Thyroid gland (tissue), 4 donors: ENCODE results near the gene MAS1. TPM values are rescaled to one million over a fixed set of nuclear protein-coding genes. Genes with fewer than 3 reads are reported as not detected.

Experiments used
- DNase-seq, 2 donors: peaks; one replicate each; pipeline ENCODE4 v3.0.0-alpha.2; 2019
- H3K27ac ChIP-seq, 3 donors: fragments of 200-600 bp; sonication (generic); 1 replicate in 2 of 3; 2 replicates in 1 of 3; pipeline ENCODE4 v1.5.1; 2016 to 2019; ENCODE audit warnings: mild to moderate bottlenecking in 1 of 3, moderate library complexity in 1 of 3
- H3K27me3 ChIP-seq: fragments of 200-600 bp; sonication (generic); one replicate; pipeline ENCODE4 v1.5.1; 2019
- H3K36me3 ChIP-seq, 2 donors: fragments of 200-600 bp; sonication (generic); one replicate each; pipeline ENCODE4 v1.5.1; 2016 to 2019
- H3K4me1 ChIP-seq, 2 donors: fragments of 200-600 bp; sonication (generic); one replicate each; pipeline ENCODE4 v1.5.1; 2017 to 2019
- H3K4me3 ChIP-seq, 3 donors: fragments of 200-600 bp; sonication (generic); replicated peaks in 1 of 3; 1 replicate in 2 of 3; 2 replicates in 1 of 3; pipeline ENCODE4 v1.5.1; 2016; ENCODE audit warnings: mild to moderate bottlenecking in 1 of 3
- H3K9me3 ChIP-seq: fragments of 200-600 bp; sonication (generic); one replicate; pipeline ENCODE4 v1.5.1; 2017
- CTCF ChIP-seq, 6 experiments: fragments of 200-600 bp in 3 of 6; fragments of 450-650 bp in 3 of 6; sonication (generic) in 3 of 6; IDR thresholded peaks; one replicate each; pipeline ENCODE4 v1.5.1; 2016 to 2019; ENCODE audit warnings: antibody characterized with exemption in 6 of 6, mild to moderate bottlenecking in 2 of 6, inconsistent platforms in 1 of 6, moderate library complexity in 1 of 6
- POLR2A ChIP-seq, 2 donors: fragments of 450-650 bp; IDR thresholded peaks; one replicate each; pipeline ENCODE4 v1.6.1; 2017; ENCODE audit warnings: antibody characterized with exemption in 2 of 2, mild to moderate bottlenecking in 2 of 2, moderate library complexity in 1 of 2
- WGBS, 2 donors: methylation state at CpG; one replicate each; pipeline ENCODE4 v1.1.5; 2017; 5-methylcytosine and 5-hydroxymethylcytosine counted together
- intact Hi-C: fragments of 100-400 bp; cut with DNase I; formaldehyde crosslinking; loops from one replicate; pipeline ENCODE4 v1.15.1; 2023
- total RNA-seq, 4 donors: library from RNA; depleted of rRNA; stranded (reverse); fragments of >200 nt; gene quantifications; one replicate each; pipeline ENCODE4 v1.2.3, GENCODE V29; 2016

Gene MAS1
- total RNA-seq, 4 donors from 2014 or later = not detected

GRCh38 chr6:159887146-159887545, 3.6 kb upstream of the MAS1 start:
- 67 to 89% methylated on average over 6 of the region's 7 CpGs for whole genome bisulfite sequencing, 2 donors
- no peaks in the 10 kb centered on the region for H3K27me3 ChIP-seq
- H3K27ac ChIP-seq = no peak overlapping the region
- no peaks in the 10 kb centered on the region for H3K9me3 ChIP-seq
- H3K36me3 ChIP-seq = no peaks in the 10 kb centered on the region
- intact Hi-C loops = no loop called here
- no peak for DNase-seq
- no peak overlapping the region for H3K4me3 ChIP-seq
- peaks cover 0 to 5% of the 10 kb centered on the region in 2 donors for H3K4me1 ChIP-seq
- no peak for TF ChIP-seq CTCF (IDR thresholded peaks at IDR 0.05)
- no peak for TF ChIP-seq POLR2A (IDR thresholded peaks at IDR 0.05)

GRCh38 chr6:159887761-159888160, 3.0 kb upstream of the MAS1 start:
- Histone ChIP-seq H3K9me3 (no peaks in the 10 kb centered on the region), H3K4me3 (no peak overlapping the region), H3K36me3 (no peaks in the 10 kb centered on the region), H3K4me1 (no peaks in the 10 kb centered on the region), H3K27me3 (no peaks in the 10 kb centered on the region), H3K27ac (no peak overlapping the region)
- WGBS, 2 donors = 58% methylated on average over 6 of the region's 6 CpGs
- TF ChIP-seq CTCF (IDR thresholded peaks at IDR 0.05) (no peak), POLR2A (IDR thresholded peaks at IDR 0.05) (no peak)
- intact Hi-C loops = no loop called here
- no peak for DNase-seq

GRCh38 chr6:159890201-159890600, 587 bp upstream of the MAS1 start:
- Histone ChIP-seq H3K27ac (no peak overlapping the region), H3K4me3 (no peak overlapping the region), H3K4me1 (no peaks in the 10 kb centered on the region), H3K27me3 (no peaks in the 10 kb centered on the region), H3K9me3 (no peaks in the 10 kb centered on the region), H3K36me3 (no peaks in the 10 kb centered on the region)
- WGBS, 2 donors = 80 to 84% methylated on average over 7 of the region's 7 CpGs
- DNase-seq = no peak
- intact Hi-C loops = no loop called here
- TF ChIP-seq POLR2A (IDR thresholded peaks at IDR 0.05) (no peak), CTCF (IDR thresholded peaks at IDR 0.05) (no peak)

- peaks cover 0 to 1% of the 10 kb centered on the region in 2 donors for H3K4me1 ChIP-seq
- intact Hi-C loops = no loop called here
- H3K27ac ChIP-seq = no peak overlapping the region
- no peak overlapping the region for H3K4me3 ChIP-seq
- no peaks in the 10 kb centered on the region for H3K9me3 ChIP-seq
- no peaks in the 10 kb centered on the region for H3K27me3 ChIP-seq
- H3K36me3 ChIP-seq = no peaks in the 10 kb centered on the region
- 85 to 89% methylated on average over 4 of the region's 4 CpGs for WGBS, 2 donors
- DNase-seq = no peak
- TF ChIP-seq CTCF (IDR thresholded peaks at IDR 0.05) = no peak
- TF ChIP-seq POLR2A (IDR thresholded peaks at IDR 0.05) = no peak
Measured at GRCh38 chr6:159892053-159892452, 1.3 kb downstream of the MAS1 start.

GRCh38 chr6:159893064-159893463, 2.3 kb downstream of the MAS1 start:
- H3K27me3 ChIP-seq = no peaks in the 10 kb centered on the region
- H3K4me1 ChIP-seq = peaks cover 9% of the 10 kb centered on the region in 2 donors
- no peaks in the 10 kb centered on the region for H3K9me3 ChIP-seq
- no peak overlapping the region for H3K27ac ChIP-seq
- no peaks in the 10 kb centered on the region for H3K36me3 ChIP-seq
- no peak overlapping the region for H3K4me3 ChIP-seq
- no peak for DNase-seq
- intact Hi-C loops = no loop called here
- 64 to 93% methylated on average over 3 of the region's 3 CpGs for WGBS, 2 donors
- TF ChIP-seq CTCF (IDR thresholded peaks at IDR 0.05) (no peak), POLR2A (IDR thresholded peaks at IDR 0.05) (no peak)
